Neural cell (in vitro differentiated cells): ENCODE measurements around the gene MLIP. TPM values are rescaled to one million over a fixed set of nuclear protein-coding genes. Genes with fewer than 3 reads are reported as not detected.
"Not testable (repeated sequence)": the region's sequence is repeated elsewhere in the genome, so short reads cannot be mapped to it uniquely, and the experiment has no call there.

ENCODE experiments used
- H2AFZ ChIP-seq: fragments of 200-600, 300-800 bp; sonication (generic), shearing (Covaris generic); 2 replicates; pipeline ENCODE4 v1.6.0; 2014; ENCODE audit warnings: low read depth, mild to moderate bottlenecking, antibody characterized with exemption, low read length, moderate library complexity
- H3F3A ChIP-seq: fragments of 200-600 bp; shearing (Covaris generic); 2 replicates; pipeline ENCODE4 v1.6.1; 2016; ENCODE audit warnings: mild to moderate bottlenecking, moderate library complexity, mixed read lengths, antibody characterized with exemption, low read length; ENCODE audit not compliant: insufficient read depth, poor library complexity, severe bottlenecking
- H3K27ac ChIP-seq: fragments of 200-600, 300-800 bp; sonication (generic), shearing (Covaris generic); 2 replicates; pipeline ENCODE4 v1.5.1; 2014; ENCODE audit warnings: mild to moderate bottlenecking, low read length, moderate library complexity
- H3K27me3 ChIP-seq: fragments of 300-800, 200-600 bp; sonication (generic), shearing (Covaris generic); 2 replicates; pipeline ENCODE4 v1.6.0; 2014; ENCODE audit warnings: mild to moderate bottlenecking, low read depth, low read length, moderate library complexity; ENCODE audit not compliant: insufficient read depth
- H3K36me3 ChIP-seq: fragments of 300-800, 200-600 bp; sonication (generic), shearing (Covaris generic); 2 replicates; pipeline ENCODE4 v1.5.1; 2014; ENCODE audit warnings: mild to moderate bottlenecking, antibody characterized with exemption, low read length, moderate library complexity; ENCODE audit not compliant: insufficient read depth
- H3K4me2 ChIP-seq: fragments of 300-800, 200-600 bp; sonication (generic), shearing (Covaris generic); 2 replicates; pipeline ENCODE4 v1.6.0; 2014; ENCODE audit warnings: mild to moderate bottlenecking, low read length
- H3K4me3 ChIP-seq: fragments of 300-800, 200-600 bp; sonication (generic), shearing (Covaris generic); 2 replicates; pipeline ENCODE4 v1.5.1; 2014; ENCODE audit warnings: mild to moderate bottlenecking, low read length, moderate library complexity
- H3K79me2 ChIP-seq: fragments of 200-600 bp; shearing (Covaris generic); replicated peaks from 2 replicates; pipeline ENCODE4 v1.6.0; 2014; ENCODE audit warnings: mild to moderate bottlenecking, low read length, moderate library complexity; ENCODE audit not compliant: insufficient read depth
- H3K9ac ChIP-seq: fragments of 300-800, 200-600 bp; sonication (generic), shearing (Covaris generic); 2 replicates; pipeline ENCODE4 v1.6.1; 2016; ENCODE audit warnings: mild to moderate bottlenecking, low read length, mixed read lengths
- H3K9me2 ChIP-seq: fragments of 200-600 bp; shearing (Covaris generic); 2 replicates; pipeline ENCODE4 v1.6.1; 2016; ENCODE audit warnings: mild to moderate bottlenecking, low read length, mixed read lengths; ENCODE audit not compliant: insufficient read depth
- H3K9me3 ChIP-seq: fragments of 200-600, 300-800 bp; sonication (generic), shearing (Covaris generic); 2 replicates; pipeline ENCODE4 v1.6.1; 2016; ENCODE audit warnings: mild to moderate bottlenecking, mixed run types, low read length, moderate library complexity, mixed read lengths
- H4K20me1 ChIP-seq: fragments of 200-600 bp; shearing (Covaris generic); 2 replicates; pipeline ENCODE4 v1.6.1; 2016; ENCODE audit warnings: mild to moderate bottlenecking, mixed run types; ENCODE audit not compliant: insufficient read depth
- EP300 ChIP-seq: fragments of 450-650 bp; conservative IDR thresholded peaks from 2 replicates; pipeline ENCODE4 v1.6.1; 2014; ENCODE audit warnings: antibody characterized with exemption, mild to moderate bottlenecking, moderate library complexity; ENCODE audit not compliant: poor library complexity, severe bottlenecking
- EZH2 ChIP-seq: fragments of 200-600, 300-800 bp; shearing (Covaris generic), sonication (generic); IDR thresholded peaks from 2 replicates; pipeline ENCODE4 v1.6.1; 2014; ENCODE audit warnings: antibody characterized with exemption, low read length, borderline replicate concordance, mild to moderate bottlenecking; ENCODE audit not compliant: insufficient read depth, poor library complexity, severe bottlenecking
- POLR2AphosphoS5 ChIP-seq: IDR thresholded peaks from 2 replicates; pipeline ENCODE4 v1.6.1; 2012
- RAD21 ChIP-seq: fragments of 450-650 bp; conservative IDR thresholded peaks from 2 replicates; pipeline ENCODE4 v1.6.1; 2014; ENCODE audit warnings: antibody characterized with exemption, mild to moderate bottlenecking, moderate library complexity
- SMC3 ChIP-seq: fragments of 450-650 bp; conservative IDR thresholded peaks from 2 replicates; pipeline ENCODE4 v1.6.1; 2014; ENCODE audit warnings: antibody characterized with exemption, mild to moderate bottlenecking, moderate library complexity; ENCODE audit not compliant: poor library complexity
- TAF1 ChIP-seq: IDR thresholded peaks from 2 replicates; pipeline ENCODE4 v1.6.1; 2012; ENCODE audit warnings: low read depth
- polyA plus RNA-seq: library from polyadenylated mRNA; depleted of rRNA; stranded (reverse); fragments of >200 nt; gene quantifications from 2 replicates; pipeline ENCODE4 v1.2.3, GENCODE V29; 2014
- TF ChIP-seq, protein P1 (sequence below): fragments of 450-650 bp; IDR thresholded peaks from 2 replicates; pipeline ENCODE4 v1.5.1; 2014; ENCODE audit warnings: antibody characterized with exemption, mild to moderate bottlenecking, moderate library complexity; ENCODE audit not compliant: poor library complexity, severe bottlenecking

The MLIP gene
- polyA plus RNA-seq, 1 donor from 2014 or later, result not detected

DNA sequence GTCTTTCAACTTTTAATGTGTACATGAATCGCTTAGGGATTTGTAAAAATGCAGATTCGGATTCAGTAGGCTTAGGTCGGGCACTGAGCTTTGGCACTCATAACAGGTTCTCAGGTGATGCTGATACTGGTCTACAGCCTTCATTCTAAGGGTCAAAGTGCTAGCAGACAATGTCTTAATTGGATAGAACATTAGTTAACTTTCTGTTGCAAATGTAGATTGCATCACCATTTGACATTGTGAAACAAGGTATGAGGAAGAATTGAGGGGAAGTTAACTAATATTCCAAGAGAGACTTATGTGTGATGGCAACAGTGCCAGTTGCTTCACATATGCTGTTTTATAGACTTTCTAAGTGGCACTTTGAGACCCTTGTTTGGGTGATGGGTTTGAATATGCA is 86.9 kb downstream of the MLIP start:
- H3K27ac ChIP-seq, result no peak overlapping the region

DNA sequence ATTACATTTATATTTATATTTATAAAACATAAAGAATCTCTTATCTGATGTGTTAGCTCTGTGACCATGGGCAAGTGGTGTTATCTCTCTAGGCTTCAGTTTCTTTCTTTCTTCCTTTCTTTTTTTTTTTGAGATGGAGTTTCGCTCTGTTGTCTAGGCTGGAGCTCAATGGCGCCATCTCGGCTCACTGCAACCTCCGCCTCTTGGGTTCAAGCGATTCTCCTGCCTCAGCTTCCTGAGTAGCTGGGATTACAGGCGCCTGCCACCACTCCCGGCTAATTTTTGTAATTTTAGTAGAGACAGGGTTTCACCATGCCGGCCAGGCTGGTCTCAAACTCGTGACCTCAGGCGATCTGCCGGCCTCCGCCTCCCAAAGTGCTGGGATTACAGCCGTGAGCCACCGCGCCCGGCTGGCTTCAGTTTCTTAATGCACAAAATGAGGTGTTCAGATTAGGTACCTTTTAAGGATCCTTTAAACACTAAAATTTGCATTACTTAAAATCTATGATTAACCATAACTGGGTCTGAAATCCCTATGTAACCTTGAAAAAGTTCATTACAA is 92.3 kb downstream of the MLIP start:
- H4K20me1 ChIP-seq, H2AFZ ChIP-seq, H3K4me2 ChIP-seq, H3K4me3 ChIP-seq, H3K9me2 ChIP-seq, H3K27ac ChIP-seq, H3K27me3 ChIP-seq, H3K79me2 ChIP-seq, H3K9me3 ChIP-seq, H3K36me3 ChIP-seq, H3K9ac ChIP-seq, H3F3A ChIP-seq: not testable (repeated sequence)

More for the DNA sequence above, 86.9 kb downstream of the MLIP start:
- Histone ChIP-seq H3K79me2 (no peaks in the 10 kb centered on the region), H3K9me3 (no peaks in the 10 kb centered on the region), H2AFZ (no peak overlapping the region), H3K9ac (no peak overlapping the region), H3K9me2 (no peaks in the 10 kb centered on the region), H3K27me3 (no peaks in the 10 kb centered on the region), H3K4me2 (no peak overlapping the region), H3K36me3 (no peaks in the 10 kb centered on the region), H3K4me3 (no peak overlapping the region), H4K20me1 (no peaks in the 10 kb centered on the region), H3F3A (no peaks in the 10 kb centered on the region)
- TF ChIP-seq TAF1 (no peak), SMC3 (no peak), RAD21 (no peak), EZH2 (no peak), POLR2AphosphoS5 (no peak)
- TF ChIP-seq, protein P1, sequence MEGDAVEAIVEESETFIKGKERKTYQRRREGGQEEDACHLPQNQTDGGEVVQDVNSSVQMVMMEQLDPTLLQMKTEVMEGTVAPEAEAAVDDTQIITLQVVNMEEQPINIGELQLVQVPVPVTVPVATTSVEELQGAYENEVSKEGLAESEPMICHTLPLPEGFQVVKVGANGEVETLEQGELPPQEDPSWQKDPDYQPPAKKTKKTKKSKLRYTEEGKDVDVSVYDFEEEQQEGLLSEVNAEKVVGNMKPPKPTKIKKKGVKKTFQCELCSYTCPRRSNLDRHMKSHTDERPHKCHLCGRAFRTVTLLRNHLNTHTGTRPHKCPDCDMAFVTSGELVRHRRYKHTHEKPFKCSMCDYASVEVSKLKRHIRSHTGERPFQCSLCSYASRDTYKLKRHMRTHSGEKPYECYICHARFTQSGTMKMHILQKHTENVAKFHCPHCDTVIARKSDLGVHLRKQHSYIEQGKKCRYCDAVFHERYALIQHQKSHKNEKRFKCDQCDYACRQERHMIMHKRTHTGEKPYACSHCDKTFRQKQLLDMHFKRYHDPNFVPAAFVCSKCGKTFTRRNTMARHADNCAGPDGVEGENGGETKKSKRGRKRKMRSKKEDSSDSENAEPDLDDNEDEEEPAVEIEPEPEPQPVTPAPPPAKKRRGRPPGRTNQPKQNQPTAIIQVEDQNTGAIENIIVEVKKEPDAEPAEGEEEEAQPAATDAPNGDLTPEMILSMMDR, result no peak

DNA sequence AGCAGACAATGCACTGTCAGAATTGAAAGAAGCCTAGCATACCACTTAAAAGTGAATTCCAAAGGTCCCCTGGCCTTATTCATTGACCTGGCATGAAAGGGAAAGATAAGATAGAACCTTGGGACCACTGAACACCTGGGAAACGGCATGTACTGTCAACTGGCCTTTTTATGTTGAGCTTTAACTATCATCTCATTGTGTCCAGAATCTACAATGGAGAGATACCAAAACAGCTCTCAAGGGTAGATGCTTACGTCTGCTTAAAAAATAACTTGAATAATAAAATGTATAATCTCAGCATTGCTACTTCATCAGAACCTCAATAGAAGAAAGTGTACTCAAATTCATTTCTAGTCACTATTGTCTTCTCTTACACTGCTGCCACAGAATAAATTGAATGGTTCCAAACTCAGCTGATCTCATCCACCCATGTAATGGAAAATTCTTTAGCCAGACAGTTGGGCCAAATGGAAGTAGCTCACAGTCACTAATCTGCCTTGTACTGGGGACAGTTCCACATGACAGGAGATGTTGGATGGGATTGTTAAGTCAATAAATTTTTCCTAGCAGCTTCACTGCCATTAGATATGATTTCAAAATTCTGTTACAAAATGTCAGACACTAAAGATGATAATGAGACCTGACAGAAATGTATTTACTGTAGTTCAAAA is 93.8 kb downstream of the MLIP start:
- no peak overlapping the region for H2AFZ ChIP-seq
- H3K9ac ChIP-seq, result no peak overlapping the region
- H3K9me2 ChIP-seq, result no peaks in the 10 kb centered on the region
- peak overlapping the region; percentile 22 for H3K27ac ChIP-seq
- no peaks in the 10 kb centered on the region for H3K36me3 ChIP-seq
- H4K20me1 ChIP-seq, result no peaks in the 10 kb centered on the region
- H3K4me3 ChIP-seq, result no peak overlapping the region
- H3K27me3 ChIP-seq, result no peaks in the 10 kb centered on the region
- H3K9me3 ChIP-seq, result no peaks in the 10 kb centered on the region
- no peaks in the 10 kb centered on the region for H3K79me2 ChIP-seq
- TF ChIP-seq EP300, result peak; percentile 22
- no peak for TF ChIP-seq POLR2AphosphoS5
- H3F3A ChIP-seq, result no peaks in the 10 kb centered on the region
- no peak overlapping the region for H3K4me2 ChIP-seq

DNA sequence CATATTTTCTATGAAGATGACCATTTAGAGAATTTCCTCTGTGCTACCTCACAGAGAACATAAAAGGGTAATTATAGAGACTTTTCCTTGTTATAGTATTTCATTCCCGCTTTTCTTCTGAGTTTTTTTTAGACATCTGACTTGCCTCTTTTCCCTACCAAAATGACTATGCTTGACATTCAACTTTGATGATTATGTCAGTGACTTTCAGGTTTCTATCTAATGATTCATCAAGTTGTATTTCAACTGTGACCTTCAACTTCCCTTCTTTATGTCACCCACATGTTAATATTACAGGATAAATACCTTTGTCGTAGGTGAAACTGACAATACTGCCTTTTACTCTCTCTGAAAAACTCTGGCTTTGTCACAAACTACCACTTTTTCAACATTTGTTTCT is 95.3 kb downstream of the MLIP start:
- Histone ChIP-seq H3K4me2 (no peak overlapping the region), H3K4me3 (no peak overlapping the region), H3K79me2 (no peaks in the 10 kb centered on the region), H3K9me3 (no peaks in the 10 kb centered on the region), H3K36me3 (no peaks in the 10 kb centered on the region), H3K27me3 (no peaks in the 10 kb centered on the region), H2AFZ (no peak overlapping the region), H3K27ac (no peak overlapping the region), H3F3A (no peaks in the 10 kb centered on the region), H4K20me1 (no peaks in the 10 kb centered on the region), H3K9me2 (no peaks in the 10 kb centered on the region), H3K9ac (no peak overlapping the region)
- TF ChIP-seq POLR2AphosphoS5, result no peak
- TF ChIP-seq EP300, result peak; percentile 31

DNA sequence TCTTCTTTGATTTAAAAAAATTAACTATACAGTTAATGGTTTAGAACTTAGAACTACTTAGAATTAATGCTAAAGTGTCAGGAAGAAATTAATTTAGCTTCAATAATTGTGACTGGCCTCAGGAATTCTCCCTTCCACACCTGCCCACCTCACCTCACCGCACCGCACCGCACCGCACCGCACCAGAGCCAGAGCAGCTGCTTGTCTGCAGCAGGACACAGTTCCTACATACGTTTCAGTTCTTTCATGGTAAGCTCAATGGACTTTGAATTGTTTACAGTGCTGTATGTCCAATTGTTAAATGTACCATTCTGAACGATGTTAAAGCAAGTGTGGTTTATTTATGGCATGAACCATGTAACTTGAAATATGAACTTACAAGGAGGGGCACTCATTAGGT is 98.7 kb downstream of the MLIP start:
- H2AFZ ChIP-seq, H4K20me1 ChIP-seq, H3K79me2 ChIP-seq, H3K4me2 ChIP-seq, H3K9me3 ChIP-seq, H3K36me3 ChIP-seq, H3K9me2 ChIP-seq, H3K27ac ChIP-seq, H3K27me3 ChIP-seq, H3K4me3 ChIP-seq, H3K9ac ChIP-seq, H3F3A ChIP-seq: not testable (repeated sequence)
